ENCODE measurements around the gene SYDE2. TPM values are rescaled to one million over a fixed set of nuclear protein-coding genes. Genes with fewer than 3 reads are reported as not detected.

The SYDE2 gene
- total RNA-seq, 1 donor, result 10.7 TPM

Other genes with a start within 250 kb of the SYDE2 start
- 14.1 TPM for gene MCOLN2, start 203.9 kb downstream of the SYDE2 start, total RNA-seq
- gene MCOLN3, start 152.5 kb downstream of the SYDE2 start, total RNA-seq, result 0.63 TPM
- 32.4 TPM for gene C1orf52, start 58.6 kb upstream of the SYDE2 start, total RNA-seq
- gene BCL10, start 75.6 kb upstream of the SYDE2 start, total RNA-seq, result 66.5 TPM